T follicular helper cell (primary cell): ENCODE results near the gene CIP2A.

Experiments used
- DNase-seq: peaks from one replicate; pipeline ENCODE4 v3.0.0-alpha.2; 2020; ENCODE audit warnings: low read depth

The CIP2A gene

GRCh38 chr3:108511055-108511454, 78.2 kb downstream of the CIP2A start:
- DNase-seq: no peak

GRCh38 chr3:108510496-108510895, 78.7 kb downstream of the CIP2A start, which contains the start of gene MYH15:
MYH15 (minus strand) TSS chr3:108510596; CDS start chr3:108510530, 66 bp downstream.
- no peak for DNase-seq

GRCh38 chr3:108509871-108510270, 79.4 kb downstream of the CIP2A start:
- DNase-seq: no peak

- no peak for DNase-seq
Measured at GRCh38 chr3:108509263-108509662, 80.0 kb downstream of the CIP2A start.

- no peak for DNase-seq
Measured at GRCh38 chr3:108507902-108508301, 81.3 kb downstream of the CIP2A start.

GRCh38 chr3:108505811-108506210, 83.4 kb downstream of the CIP2A start:
- DNase-seq: no peak

GRCh38 chr3:108503722-108504121, 85.5 kb downstream of the CIP2A start:
- DNase-seq: no peak

GRCh38 chr3:108501535-108501934, 87.7 kb downstream of the CIP2A start:
- DNase-seq: no peak

- DNase-seq: no peak
Measured at GRCh38 chr3:108500728-108501127, 88.5 kb downstream of the CIP2A start.
